Activated T-cell treated with anti-CD3 and anti-CD28 coated beads, Interleukin-2, amount 50 U/mL, for 4 hours (primary cell): ENCODE data around the gene RNF138. TPM values are rescaled to one million over a fixed set of nuclear protein-coding genes. Genes with fewer than 3 reads are reported as not detected.

Source experiments
- ATAC-seq, 2 donors: fragments of 200-7000 bp; cut with Tn5 transposase; one replicate each; pipeline ENCODE4 v1.10.0; 2021
- DNase-seq: peaks from one replicate; pipeline ENCODE4 v3.0.0-alpha.2; 2020
- H3K27me3 Mint-ChIP-seq: one replicate; pipeline ENCODE4 v1.8.0; 2021; ENCODE audit warnings: low read depth, mixed read lengths
- H3K36me3 Mint-ChIP-seq: one replicate; pipeline ENCODE4 v1.8.0; 2022; ENCODE audit warnings: mixed read lengths; ENCODE audit not compliant: insufficient read depth
- H3K4me1 Mint-ChIP-seq: one replicate; pipeline ENCODE4 v1.8.0; 2021; ENCODE audit warnings: low read depth, mixed read lengths
- H3K4me3 Mint-ChIP-seq: one replicate; pipeline ENCODE4 v1.8.0; 2021; ENCODE audit warnings: mild to moderate bottlenecking, moderate library complexity, mixed read lengths
- H3K9me3 Mint-ChIP-seq: one replicate; pipeline ENCODE4 v1.8.0; 2021; ENCODE audit warnings: mixed read lengths
- total RNA-seq, 3 donors: library from RNA; stranded (reverse); gene quantifications; one replicate each; pipeline ENCODE4 v1.2.1, GENCODE V29; 2021

RNF138 gene
- total RNA-seq: 100 to 1,000 TPM in 2 of 3 donors, 10 to 100 TPM in 1; 96.0 to 120 (median 104) TPM

DNA sequence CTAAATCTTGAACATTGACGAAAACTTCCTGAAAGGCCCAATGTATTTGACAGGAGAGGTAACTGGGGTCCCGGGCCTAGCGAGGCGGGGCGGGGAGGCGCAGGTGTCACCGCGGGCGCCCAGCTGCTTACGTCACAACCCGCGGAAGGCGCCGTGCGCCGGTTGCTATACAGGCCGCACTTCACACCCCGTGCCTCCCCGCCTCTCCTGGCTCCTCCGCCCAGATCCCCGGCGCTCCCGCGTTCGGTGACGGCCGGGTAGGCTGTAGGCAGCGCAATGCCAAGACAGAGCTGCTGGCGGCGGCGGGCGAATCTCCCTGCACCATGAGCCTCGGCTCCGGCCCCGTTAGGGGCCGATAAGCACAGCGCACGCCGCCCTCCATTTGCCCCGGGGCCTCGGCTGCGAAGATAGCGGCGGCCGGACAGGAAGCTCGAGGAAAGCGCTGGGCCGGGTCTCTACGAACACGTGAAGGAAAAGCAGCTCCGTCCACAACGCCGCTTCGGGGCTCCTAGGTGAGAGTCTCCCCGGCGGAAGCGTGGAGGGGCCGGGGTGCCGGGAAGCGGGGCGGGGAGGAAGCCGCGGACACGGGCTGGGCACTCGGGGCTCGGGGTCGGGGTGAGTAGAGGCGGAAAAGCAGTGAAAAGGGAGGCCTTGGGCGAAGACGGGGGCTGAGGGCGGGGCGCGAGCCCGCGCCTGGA is at the start of gene RNF138:
RNF138 (plus strand) TSS at position 151 of the 698 bp plus-strand sequence. CDS start 903 bp downstream, outside the sequence.
- ATAC-seq (peak; percentile 62 to 64), DNase-seq (peak; percentile 82)
- Mint-ChIP-seq H3K4me3 (peak within 1 kb of the TSS; percentile 97), H3K27me3 (no peaks in the 10 kb centered on the region), H3K4me1 (peaks cover 41% of the 10 kb centered on the region), H3K9me3 (no peaks in the 10 kb centered on the region), H3K36me3 (peaks cover 22% of the 10 kb centered on the region)

DNA sequence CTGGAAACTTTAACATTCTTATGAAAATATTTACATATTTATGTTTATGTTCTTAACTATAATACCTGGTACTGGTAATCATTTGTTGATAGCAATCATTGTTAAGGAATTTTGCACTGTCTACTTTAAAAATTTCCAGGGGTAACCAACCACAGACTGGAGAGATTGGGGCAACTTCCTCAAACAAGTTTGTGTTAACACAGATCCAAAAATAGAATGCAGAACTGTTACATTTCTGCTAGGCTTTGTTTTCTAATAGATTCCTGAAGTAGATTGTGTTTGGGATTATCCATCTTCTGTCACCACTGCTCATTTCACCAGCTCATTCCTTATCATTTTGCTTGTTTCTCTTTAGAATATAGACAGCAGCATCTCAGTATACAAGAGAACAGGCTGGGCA is 49.3 kb upstream of the RNF138 start:
- ATAC-seq (no peak), DNase-seq (no peak)
- Mint-ChIP-seq H3K4me1 (peaks cover 49% of the 10 kb centered on the region), H3K9me3 (no peaks in the 10 kb centered on the region), H3K4me3 (no peak overlapping the region), H3K36me3 (peaks cover 18% of the 10 kb centered on the region), H3K27me3 (no peaks in the 10 kb centered on the region)

DNA sequence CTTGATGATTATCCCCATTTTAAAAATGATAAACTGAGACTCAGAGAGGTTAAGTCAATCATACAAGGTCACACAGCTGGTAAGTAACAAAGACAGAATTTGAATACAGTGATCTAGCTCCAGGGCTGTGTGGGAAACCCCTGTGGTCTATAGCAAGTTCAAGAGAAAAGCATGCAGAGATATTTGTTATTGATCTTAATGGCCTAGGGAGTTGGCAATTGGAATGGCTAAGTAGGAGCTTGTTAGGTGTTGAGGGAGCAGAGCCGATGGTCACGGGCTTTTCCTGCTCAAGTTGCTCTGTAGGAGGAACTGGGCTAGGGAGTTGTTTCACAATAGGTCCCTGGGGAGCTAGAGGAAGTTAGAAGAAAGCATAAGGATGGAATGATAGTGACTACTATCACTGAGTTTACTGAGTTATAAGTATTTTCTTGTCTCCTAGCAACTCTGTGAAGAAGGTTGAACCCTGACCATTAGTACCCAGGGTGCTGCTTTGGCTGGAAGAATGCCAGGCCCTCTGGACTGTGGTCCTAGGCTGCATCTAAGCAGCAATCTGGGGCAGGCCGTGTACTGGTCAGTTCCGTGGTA is 43.1 kb upstream of the RNF138 start:
- no peak overlapping the region for H3K4me3 Mint-ChIP-seq
- H3K36me3 Mint-ChIP-seq: peaks cover 17% of the 10 kb centered on the region
- no peaks in the 10 kb centered on the region for H3K9me3 Mint-ChIP-seq
- ATAC-seq (peak; percentile 62 to 70), DNase-seq (no peak)
- H3K27me3 Mint-ChIP-seq: no peaks in the 10 kb centered on the region
- peaks cover 39% of the 10 kb centered on the region for H3K4me1 Mint-ChIP-seq

DNA sequence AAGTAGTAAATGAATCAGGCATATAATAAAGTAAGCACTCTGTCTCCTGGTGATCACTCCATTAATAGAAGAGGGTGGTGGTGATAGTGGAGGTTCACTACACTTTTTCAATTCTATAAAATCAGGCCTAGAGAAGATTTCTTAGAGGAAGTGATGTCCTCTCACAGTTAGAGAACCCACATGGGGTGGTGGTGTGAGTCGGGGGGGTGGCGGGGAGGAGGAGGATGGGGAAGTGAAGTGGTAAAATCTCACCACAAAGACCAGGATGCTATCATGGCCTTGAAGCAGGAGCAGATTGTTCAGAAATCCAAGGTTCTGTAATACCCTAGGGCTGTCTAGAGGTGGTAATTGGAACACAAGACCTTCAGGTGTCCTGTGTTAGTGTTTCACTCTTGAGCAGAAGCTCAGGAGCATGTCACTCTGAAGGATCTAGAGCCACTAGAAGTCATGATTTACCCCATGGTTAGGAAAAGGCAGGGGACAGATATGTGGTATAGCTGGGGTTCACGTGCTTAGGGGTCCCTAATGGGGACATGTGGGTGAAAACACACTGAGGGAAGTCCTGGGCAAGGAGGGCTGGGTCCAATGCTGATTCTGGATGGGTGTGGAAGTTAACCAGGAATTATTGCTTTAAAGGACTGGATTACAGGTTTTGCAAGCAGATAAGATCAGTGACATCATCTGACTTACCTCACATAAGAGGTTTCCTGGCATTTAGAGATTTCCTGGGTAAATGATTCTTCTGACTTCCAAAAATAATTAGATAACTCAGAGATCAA is 42.1 kb upstream of the RNF138 start:
- peak; percentile 35 for DNase-seq
- Mint-ChIP-seq H3K9me3 (no peaks in the 10 kb centered on the region), H3K27me3 (no peaks in the 10 kb centered on the region), H3K4me3 (peak overlapping the region; percentile 34), H3K36me3 (peaks cover 23% of the 10 kb centered on the region), H3K4me1 (peaks cover 41% of the 10 kb centered on the region)
- peak; percentile 52 to 57 for ATAC-seq

DNA sequence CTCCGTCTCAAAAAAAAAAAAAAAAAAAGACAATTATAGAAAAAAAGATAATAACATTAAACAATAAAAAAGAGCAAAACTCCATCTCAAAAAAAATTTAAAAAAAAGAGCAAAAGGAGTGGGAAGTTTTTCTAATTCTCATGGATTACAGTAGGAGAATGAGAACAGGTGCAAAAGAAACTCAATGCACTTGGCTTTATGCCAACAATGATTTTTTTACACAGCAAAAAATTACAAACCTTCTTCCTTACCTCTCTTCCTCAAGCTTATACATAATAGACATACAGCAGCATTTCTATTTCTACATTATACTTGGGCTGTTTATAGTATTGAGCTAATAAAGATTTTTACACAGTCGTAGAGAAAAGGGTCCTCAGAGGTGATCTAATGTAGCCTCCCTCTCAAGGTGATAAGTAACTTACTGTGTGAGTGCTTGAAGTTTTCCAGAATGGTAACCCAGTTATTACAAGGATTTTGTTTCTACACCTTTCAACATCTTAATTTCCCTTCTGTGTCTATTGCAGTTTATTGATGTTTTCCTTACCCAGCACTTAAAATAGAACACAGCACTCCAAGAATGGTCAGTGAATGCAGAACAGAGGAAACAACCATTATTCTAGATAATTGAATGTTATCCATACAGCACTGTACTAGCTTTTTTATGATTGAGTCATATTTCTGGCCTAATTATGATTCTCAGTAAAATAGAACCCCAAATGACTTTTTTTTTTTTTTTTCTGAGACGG is 34.9 kb upstream of the RNF138 start:
- no peak for DNase-seq
- Mint-ChIP-seq H3K36me3 (peaks cover 26% of the 10 kb centered on the region), H3K4me1 (peaks cover 46% of the 10 kb centered on the region)

GRCh38 chr18:32057624-32058165 is 34.0 kb upstream of the RNF138 start:
- H3K27me3 Mint-ChIP-seq: no peaks in the 10 kb centered on the region
- ATAC-seq: no peak
- peaks cover 22% of the 10 kb centered on the region for H3K36me3 Mint-ChIP-seq
- peaks cover 42% of the 10 kb centered on the region for H3K4me1 Mint-ChIP-seq
- no peaks in the 10 kb centered on the region for H3K9me3 Mint-ChIP-seq
- H3K4me3 Mint-ChIP-seq: no peak overlapping the region
- no peak for DNase-seq

More for the DNA sequence above, 34.9 kb upstream of the RNF138 start:
- H3K27me3 Mint-ChIP-seq: no peaks in the 10 kb centered on the region
- no peak for ATAC-seq
- no peaks in the 10 kb centered on the region for H3K9me3 Mint-ChIP-seq
- no peak overlapping the region for H3K4me3 Mint-ChIP-seq

DNA sequence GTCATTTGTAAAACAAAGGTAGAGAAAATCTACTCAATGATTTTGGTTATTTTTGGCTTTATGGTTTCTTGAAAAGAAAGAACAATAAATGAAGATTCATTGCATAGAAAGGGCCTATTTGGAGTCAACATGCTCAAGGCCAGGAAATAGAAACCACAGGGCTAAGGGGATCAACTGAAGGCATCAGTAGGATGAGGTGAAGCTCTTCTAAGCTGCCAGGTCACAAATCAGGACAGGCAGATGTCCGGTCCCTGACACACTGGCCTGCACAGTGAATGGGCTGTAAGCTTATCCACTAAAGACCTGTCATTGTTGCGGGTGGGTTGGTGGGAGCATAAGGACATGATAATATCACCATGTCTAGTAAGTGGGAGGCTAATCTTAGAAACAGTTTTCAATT is 31.6 kb upstream of the RNF138 start:
- Mint-ChIP-seq H3K9me3 (no peaks in the 10 kb centered on the region), H3K36me3 (peaks cover 17% of the 10 kb centered on the region), H3K4me3 (no peak overlapping the region), H3K4me1 (peaks cover 40% of the 10 kb centered on the region), H3K27me3 (no peaks in the 10 kb centered on the region)
- ATAC-seq (no peak), DNase-seq (no peak)

DNA sequence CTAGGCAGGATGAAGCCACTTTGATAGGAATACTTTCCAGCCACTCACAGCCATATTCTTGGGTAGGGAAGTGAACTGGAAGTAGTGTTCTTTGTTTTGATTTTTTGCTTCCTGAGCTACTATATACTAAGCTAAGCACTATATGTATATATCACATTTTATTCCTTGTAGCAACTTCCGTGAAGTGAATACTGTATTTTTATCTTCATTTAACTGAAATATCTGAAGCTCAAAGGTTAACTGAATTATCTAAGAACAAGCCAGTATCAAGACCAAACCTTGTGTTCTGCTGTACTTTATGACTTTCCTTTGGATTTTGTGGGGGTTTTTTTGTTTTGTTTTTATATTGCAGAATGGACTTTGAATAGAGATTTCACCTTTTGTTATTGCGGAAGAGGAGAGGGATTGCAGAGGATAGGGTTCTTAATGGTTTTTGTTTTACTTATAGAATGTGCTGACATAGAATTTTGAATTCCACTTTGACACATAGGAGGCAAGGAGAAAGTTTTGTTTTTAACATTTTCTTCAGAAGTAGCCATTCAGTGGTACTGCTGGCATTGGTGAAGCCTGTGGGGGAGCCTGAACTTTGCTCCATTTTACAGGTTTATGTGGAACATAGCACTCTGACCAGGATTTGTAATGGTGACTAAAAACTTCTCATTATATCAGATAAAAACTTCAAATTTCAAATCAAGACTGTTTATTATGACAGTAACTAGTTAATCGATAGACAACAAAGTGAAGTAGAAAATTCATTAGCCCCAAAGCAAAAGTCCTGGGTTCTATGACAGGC is 24.1 kb upstream of the RNF138 start:
- H3K27me3 Mint-ChIP-seq: no peaks in the 10 kb centered on the region
- ATAC-seq (no peak), DNase-seq (no peak)
- H3K9me3 Mint-ChIP-seq: no peaks in the 10 kb centered on the region
- no peak overlapping the region for H3K4me3 Mint-ChIP-seq
- peaks cover 6% of the 10 kb centered on the region for H3K4me1 Mint-ChIP-seq
- H3K36me3 Mint-ChIP-seq: peaks cover 19% of the 10 kb centered on the region

DNA sequence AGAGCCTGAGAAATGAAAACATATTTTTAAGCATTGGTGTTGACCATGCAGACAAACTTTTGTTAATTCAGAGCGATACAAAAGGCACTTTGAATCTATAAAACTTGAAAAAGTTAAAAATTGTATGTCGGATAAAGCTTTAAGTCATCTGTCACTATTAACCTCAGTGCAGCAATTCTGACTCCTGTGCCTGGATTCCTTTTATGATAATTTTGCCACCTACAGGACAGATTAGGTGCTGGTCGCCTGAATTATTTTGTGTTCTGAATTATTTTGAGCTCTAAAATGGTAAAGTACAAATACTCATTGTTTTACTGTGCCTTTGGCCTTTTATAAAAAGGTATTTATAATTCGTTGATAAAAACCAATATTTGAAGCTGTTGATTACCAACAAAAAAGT is 19.4 kb upstream of the RNF138 start:
- Mint-ChIP-seq H3K36me3 (peaks cover 24% of the 10 kb centered on the region), H3K4me3 (no peak overlapping the region), H3K27me3 (no peaks in the 10 kb centered on the region), H3K4me1 (peaks cover 12% of the 10 kb centered on the region), H3K9me3 (no peaks in the 10 kb centered on the region)
- DNase-seq (no peak), ATAC-seq (peak; percentile 59 to 60)

GRCh38 chr18:32074206-32074605 is 17.5 kb upstream of the RNF138 start:
- Mint-ChIP-seq H3K9me3 (no peaks in the 10 kb centered on the region), H3K27me3 (no peaks in the 10 kb centered on the region), H3K4me1 (peaks cover 9% of the 10 kb centered on the region), H3K4me3 (no peak overlapping the region), H3K36me3 (peaks cover 20% of the 10 kb centered on the region)
- ATAC-seq: peak in 1 of 2 donors; percentile 50
- DNase-seq: no peak

DNA sequence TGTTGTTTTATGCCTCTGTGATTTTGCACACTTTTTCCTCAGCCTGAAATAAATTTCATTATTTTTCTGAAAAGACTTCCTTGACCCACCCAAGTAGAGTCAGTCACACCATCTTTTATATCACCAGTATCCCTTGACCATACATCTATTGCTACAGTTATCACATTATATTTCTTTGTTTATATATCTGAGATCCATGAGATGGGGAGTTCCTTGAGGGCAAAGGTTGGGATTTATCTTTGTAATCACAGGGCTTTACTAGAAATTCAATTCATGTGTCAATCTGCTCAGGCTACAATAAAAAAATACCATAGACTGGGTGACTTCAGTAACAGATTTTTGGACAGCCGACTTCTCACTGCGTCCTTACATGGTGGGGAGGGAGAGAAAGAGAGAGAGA is 12.8 kb upstream of the RNF138 start:
- H3K4me3 Mint-ChIP-seq: no peak overlapping the region

DNA sequence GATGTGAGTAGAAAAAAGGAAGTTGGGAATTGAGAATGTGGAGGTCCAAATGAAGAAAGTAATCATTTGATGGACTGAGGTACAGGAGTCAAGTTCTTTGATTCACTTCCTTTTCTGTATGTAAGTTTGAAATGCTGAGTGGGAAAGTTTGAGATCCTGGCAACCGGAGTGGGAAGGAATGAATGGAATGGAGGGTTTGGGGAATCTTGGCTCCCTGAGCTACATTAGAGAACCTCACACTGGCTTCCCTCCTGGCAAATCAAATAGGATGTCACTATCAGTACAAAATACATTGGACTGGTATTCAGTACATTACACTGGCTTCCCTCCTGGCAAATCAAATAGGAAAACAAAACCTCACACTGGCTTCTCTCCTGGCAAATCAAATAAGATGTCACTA is 9.8 kb upstream of the RNF138 start:
- no peaks in the 10 kb centered on the region for H3K27me3 Mint-ChIP-seq
- H3K36me3 Mint-ChIP-seq: peaks cover 2% of the 10 kb centered on the region
- H3K9me3 Mint-ChIP-seq: no peaks in the 10 kb centered on the region
- peaks cover 29% of the 10 kb centered on the region for H3K4me1 Mint-ChIP-seq
- no peak overlapping the region for H3K4me3 Mint-ChIP-seq
- DNase-seq: no peak
- no peak for ATAC-seq

More for the DNA sequence above, 12.8 kb upstream of the RNF138 start:
- Mint-ChIP-seq H3K27me3 (no peaks in the 10 kb centered on the region), H3K36me3 (peaks cover 10% of the 10 kb centered on the region), H3K4me1 (peaks cover 13% of the 10 kb centered on the region), H3K9me3 (no peaks in the 10 kb centered on the region)
- ATAC-seq (no peak), DNase-seq (no peak)

GRCh38 chr18:32083781-32084180 is 7.9 kb upstream of the RNF138 start:
- Mint-ChIP-seq H3K4me1 (peaks cover 33% of the 10 kb centered on the region), H3K36me3 (peaks cover 2% of the 10 kb centered on the region), H3K9me3 (no peaks in the 10 kb centered on the region)

More at GRCh38 chr18:32083781-32084180, 7.9 kb upstream of the RNF138 start:
- no peak overlapping the region for H3K4me3 Mint-ChIP-seq
- no peak for ATAC-seq
- DNase-seq: no peak
- no peaks in the 10 kb centered on the region for H3K27me3 Mint-ChIP-seq
